H9 (cell line): ENCODE results near the gene SLC7A14. TPM values are rescaled to one million over a fixed set of nuclear protein-coding genes. Genes with fewer than 3 reads are reported as not detected.

ENCODE experiments used
- DNase-seq: peaks from one replicate; pipeline ENCODE4 v3.0.0-alpha.2; 2017
- H2AFZ ChIP-seq: one replicate; pipeline ENCODE4 v1.6.1; 2013; ENCODE audit warnings: mild to moderate bottlenecking, low read length, control low read depth, moderate library complexity
- H2AK5ac ChIP-seq: 2 replicates; pipeline ENCODE4 v1.6.1; 2013; ENCODE audit warnings: low read length, control low read depth, mixed read lengths; ENCODE audit not compliant: insufficient read length
- H2BK120ac ChIP-seq: one replicate; pipeline ENCODE4 v1.6.1; 2013; ENCODE audit warnings: low read depth, mild to moderate bottlenecking, low read length, control low read depth, inconsistent platforms; ENCODE audit not compliant: poor library complexity, severe bottlenecking
- H2BK12ac ChIP-seq: 2 replicates; pipeline ENCODE4 v1.6.1; 2013; ENCODE audit warnings: low read length, control low read depth, mixed read lengths, low read depth; ENCODE audit not compliant: insufficient read length
- H2BK15ac ChIP-seq: 2 replicates; pipeline ENCODE4 v1.6.1; 2013; ENCODE audit warnings: low read depth, low read length, control low read depth
- H2BK20ac ChIP-seq: one replicate; pipeline ENCODE4 v1.6.1; 2013; ENCODE audit warnings: low read depth, mild to moderate bottlenecking, low read length, control low read depth, inconsistent platforms; ENCODE audit not compliant: poor library complexity, severe bottlenecking
- H2BK5ac ChIP-seq: 2 replicates; pipeline ENCODE4 v1.6.1; 2013; ENCODE audit warnings: low read length, control low read depth, mixed read lengths; ENCODE audit not compliant: insufficient read length
- H3K14ac ChIP-seq: 2 replicates; pipeline ENCODE4 v1.6.1; 2013; ENCODE audit warnings: low read length, control low read depth; ENCODE audit not compliant: insufficient read depth
- H3K18ac ChIP-seq: 2 replicates; pipeline ENCODE4 v1.6.1; 2013; ENCODE audit warnings: low read depth, mild to moderate bottlenecking, mixed read lengths, low read length, control low read depth; ENCODE audit not compliant: insufficient read length
- H3K23ac ChIP-seq: 2 replicates; pipeline ENCODE4 v1.6.1; 2013; ENCODE audit warnings: low read length, control low read depth, mixed read lengths, low read depth; ENCODE audit not compliant: insufficient read length
- H3K23me2 ChIP-seq: 2 replicates; pipeline ENCODE4 v1.6.1; 2013; ENCODE audit warnings: low read depth, mild to moderate bottlenecking, mixed read lengths, low read length, control low read depth; ENCODE audit not compliant: insufficient read length, poor library complexity, severe bottlenecking
- H3K27ac ChIP-seq: 2 replicates; pipeline ENCODE4 v1.5.1; 2013; ENCODE audit warnings: low read length, control low read depth, mixed read lengths, low read depth; ENCODE audit not compliant: insufficient read length
- H3K27me3 ChIP-seq: 2 replicates; pipeline ENCODE4 v1.6.1; 2013; ENCODE audit warnings: low read length, control low read depth, inconsistent platforms; ENCODE audit not compliant: insufficient read depth
- H3K4ac ChIP-seq: 2 replicates; pipeline ENCODE4 v1.6.1; 2013; ENCODE audit warnings: low read depth, mild to moderate bottlenecking, control low read depth, inconsistent platforms, low read length, moderate library complexity
- H3K4me1 ChIP-seq: 2 replicates; pipeline ENCODE4 v1.6.1; 2013; ENCODE audit warnings: low read length, control low read depth, inconsistent platforms; ENCODE audit not compliant: insufficient read depth
- H3K4me2 ChIP-seq: 2 replicates; pipeline ENCODE4 v1.6.1; 2013; ENCODE audit warnings: low read length, control low read depth, mixed read lengths; ENCODE audit not compliant: insufficient read length, insufficient read depth
- H3K56ac ChIP-seq: 2 replicates; pipeline ENCODE4 v1.6.1; 2013; ENCODE audit warnings: low read depth, mild to moderate bottlenecking, mixed read lengths, low read length, control low read depth; ENCODE audit not compliant: insufficient read length
- H3K79me1 ChIP-seq: 2 replicates; pipeline ENCODE4 v1.6.1; 2013; ENCODE audit warnings: low read depth, mild to moderate bottlenecking, moderate library complexity, low read length, control low read depth, inconsistent platforms; ENCODE audit not compliant: insufficient read depth, poor library complexity, severe bottlenecking
- H3K79me2 ChIP-seq: 2 replicates; pipeline ENCODE4 v1.6.1; 2013; ENCODE audit warnings: low read length, control low read depth, inconsistent platforms; ENCODE audit not compliant: insufficient read depth
- H3K9ac ChIP-seq: 2 replicates; pipeline ENCODE4 v1.6.1; 2013; ENCODE audit warnings: low read length, control low read depth, mixed read lengths; ENCODE audit not compliant: insufficient read length; ENCODE audit errors: extremely low read depth
- H3K9me3 ChIP-seq: one replicate; pipeline ENCODE4 v1.6.1; 2013; ENCODE audit warnings: low read depth, low read length, inconsistent platforms; ENCODE audit not compliant: control insufficient read depth
- H3T11ph ChIP-seq: one replicate; pipeline ENCODE4 v1.6.1; 2013; ENCODE audit warnings: mild to moderate bottlenecking, low read length, control low read depth, inconsistent platforms
- H4K20me1 ChIP-seq: one replicate; pipeline ENCODE4 v1.6.1; 2013; ENCODE audit not compliant: control insufficient read depth, insufficient read length, insufficient read depth
- H4K5ac ChIP-seq: 2 replicates; pipeline ENCODE4 v1.6.1; 2013; ENCODE audit warnings: low read depth, mild to moderate bottlenecking, mixed read lengths, low read length, control low read depth; ENCODE audit not compliant: insufficient read length
- H4K8ac ChIP-seq: replicated peaks from 2 replicates; pipeline ENCODE4 v1.6.1; 2013; ENCODE audit warnings: low read length, control low read depth, mixed read lengths, low read depth; ENCODE audit not compliant: insufficient read length
- H4K91ac ChIP-seq: 2 replicates; pipeline ENCODE4 v1.6.1; 2013; ENCODE audit warnings: low read depth, mild to moderate bottlenecking, moderate library complexity, mixed read lengths, low read length, control low read depth; ENCODE audit not compliant: insufficient read length
- H3K27ac Mint-ChIP-seq, 3 experiments: 2 replicates in 2 of 3; 3 replicates in 1 of 3; pipeline ENCODE4 v1.8.0; 2020 to 2021; ENCODE audit warnings: mixed read lengths in 3 of 3, mild to moderate bottlenecking in 1 of 3, moderate library complexity in 1 of 3
- H3K27me3 Mint-ChIP-seq: 2 replicates; pipeline ENCODE4 v1.8.0; 2021; ENCODE audit warnings: low read depth, mild to moderate bottlenecking, moderate library complexity, mixed read lengths
- H3K36me3 Mint-ChIP-seq, 3 experiments: 2 replicates in 2 of 3; 3 replicates in 1 of 3; pipeline ENCODE4 v1.8.0; 2020 to 2021; ENCODE audit warnings: low read depth in 3 of 3, mixed read lengths in 3 of 3; ENCODE audit not compliant: insufficient read depth in 1 of 3
- H3K4me1 Mint-ChIP-seq, 2 experiments: 2 replicates each; pipeline ENCODE4 v1.8.0; 2020; ENCODE audit warnings: mixed read lengths in 2 of 2
- H3K4me3 Mint-ChIP-seq, 2 experiments: 2 replicates in 1 of 2; 3 replicates in 1 of 2; pipeline ENCODE4 v1.8.0; 2020 to 2021; ENCODE audit warnings: mild to moderate bottlenecking in 2 of 2, mixed read lengths in 2 of 2, moderate library complexity in 1 of 2
- H3K9me3 Mint-ChIP-seq, 2 experiments: 2 replicates in 1 of 2; 3 replicates in 1 of 2; pipeline ENCODE4 v1.8.0; 2020; ENCODE audit warnings: mild to moderate bottlenecking in 2 of 2, mixed read lengths in 2 of 2, moderate library complexity in 1 of 2
- CTCF ChIP-seq: fragments of 200-600 bp; sonication (generic); conservative IDR thresholded peaks from 3 replicates; pipeline ENCODE4 v1.8.0; 2021; ENCODE audit warnings: antibody characterized with exemption, mild to moderate bottlenecking
- WGBS: extraction: QIAGEN DNeasy Blood & Tissue Kit; methylation state at CpG from one replicate; pipeline ENCODE4 v1.1.7; 2013; ENCODE audit warnings: missing lambda C conversion rate, low lambda C conversion rate, mixed read lengths; ENCODE audit not compliant: insufficient read length; ENCODE audit errors: extremely low coverage; 5-methylcytosine and 5-hydroxymethylcytosine counted together
- total RNA-seq: library from RNA; stranded (reverse); gene quantifications from 2 replicates; pipeline ENCODE4 v1.2.1, GENCODE V29; 2021

SLC7A14 gene
- total RNA-seq, 1 experiment from 2014 or later = 0.42 TPM

- Mint-ChIP-seq H3K4me1 (peaks cover 4 to 7% of the 10 kb centered on the region in 2 experiments; a peak in 3 of 4 replicates), H3K4me3 (no peak overlapping the region), H3K27ac (no peak overlapping the region), H3K27me3 (no peaks in the 10 kb centered on the region), H3K9me3 (no peaks in the 10 kb centered on the region), H3K36me3 (no peaks in the 10 kb centered on the region)
- Histone ChIP-seq H4K5ac (no peak overlapping the region), H3T11ph (no peak overlapping the region), H2BK5ac (no peak overlapping the region), H4K8ac (no peak overlapping the region), H3K4me1 (no peaks in the 10 kb centered on the region), H4K91ac (no peak overlapping the region), H3K18ac (no peak overlapping the region), H2AK5ac (no peak overlapping the region), H3K79me1 (no peaks in the 10 kb centered on the region), H3K14ac (no peak overlapping the region), H2BK20ac (no peak overlapping the region), H3K9me3 (no peaks in the 10 kb centered on the region), H3K27ac (no peak overlapping the region), H2AFZ (no peak overlapping the region), H3K4ac (no peak overlapping the region), H3K9ac (no peak overlapping the region), H2BK12ac (no peak overlapping the region), H3K27me3 (no peaks in the 10 kb centered on the region), H3K4me2 (no peak overlapping the region), H2BK15ac (no peak overlapping the region), H2BK120ac (no peak overlapping the region), H3K23me2 (no peaks in the 10 kb centered on the region), H4K20me1 (no peaks in the 10 kb centered on the region), H3K56ac (no peak overlapping the region), H3K79me2 (no peaks in the 10 kb centered on the region), H3K23ac (no peak overlapping the region)
- no CpG with 5 or more reads among the region's 4 CpGs for WGBS
- TF ChIP-seq CTCF = no peak
- no peak for DNase-seq
Observed at GRCh38 chr3:170560296-170560695, 25.6 kb downstream of the SLC7A14 start.
